Measurements from ENCODE around the gene CWC27.

DNA sequence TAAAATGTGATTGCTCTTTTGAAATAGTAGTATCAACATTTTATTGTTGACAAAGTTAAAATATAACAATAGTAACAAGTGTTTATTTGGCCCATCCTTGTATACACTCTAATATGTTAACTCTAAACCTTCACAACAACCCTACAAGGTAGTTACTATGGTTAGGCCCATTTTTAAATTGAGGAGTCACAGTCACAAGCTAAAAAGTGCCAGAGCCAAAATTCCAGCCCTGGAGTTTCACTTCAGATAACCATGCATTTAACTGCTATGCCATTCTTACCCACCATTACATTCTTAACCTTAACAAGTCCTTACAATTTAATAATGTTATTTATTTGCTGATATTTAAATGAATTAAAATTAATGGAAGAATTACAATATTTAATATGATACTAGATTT lies 91.2 kb downstream of the CWC27 start:
- TF ChIP-seq POLR2AphosphoS5 (IDR thresholded peaks at IDR 0.05; ENCODE audit: low read depth, low read length) (no peak), POLR2A (IDR thresholded peaks at IDR 0.05; ENCODE audit: low read depth, low read length) (no peak), TAF1 (IDR thresholded peaks at IDR 0.05; ENCODE audit: low read depth, low read length) (no peak), PAX5 (IDR thresholded peaks at IDR 0.05; ENCODE audit: insufficient read depth, low read length, severe bottlenecking) (no peak), SPI1 (IDR thresholded peaks at IDR 0.05; ENCODE audit: low read depth, low read length) (no peak)
